Heart left ventricle (tissue), 13 donors: Measurements from ENCODE around the gene PTPRN2.

Experiments used
- POLR2A ChIP-seq, 2 donors: fragments of 450-650 bp; IDR thresholded peaks; one replicate each; pipeline ENCODE4 v1.6.1; 2017; ENCODE audit warnings: antibody characterized with exemption in 2 of 2, mild to moderate bottlenecking in 2 of 2, moderate library complexity in 2 of 2
- TF ChIP-seq, protein P1 (sequence below), 12 donors: fragments of 200-600 bp; sonication (generic) in 4 of 12; IDR thresholded peaks; one replicate each; pipeline versions ENCODE4 v1.5.0 to v1.8.0; 2018 to 2022; ENCODE audit warnings: antibody characterized with exemption in 12 of 12, mild to moderate bottlenecking in 5 of 12
- donor health status: ischemic (EF 13 %, LVEDD 7.1; RV severe dilation, severe dysfunction).
- donor health status: DM: no; HTN: yes; CAD: no.
- donor health status: DM: no; HTN: no; CAD: no.
- donor health status: ischemic (EF 25% LVEDD 6.9; RV normal size, moderate dysfunction).
- donor health status: ischemic (EF 25% LVEDD 5.7; RV mildly dilated, moderate dysfunction).
- donor health status: ischemic (EF 35%, LVEDD 5.7; RV mildly dilated, moderate dysfunction).
- donor health status: nonischemic (EF 11% LVEDD 7.7; RV severe dilation, severe dysfunction).
- donor health status: DM: yes; HTN: yes; CAD: no.
- donor health status: PGD.
- donor health status: ischemic (EF 29% LVEDD 5.4; RV normal size, mild dysfunction).
- donor health status: nonischemic (EF 23%, LVEDD 6.1; RV moderate dilation, normal function).

DNA sequence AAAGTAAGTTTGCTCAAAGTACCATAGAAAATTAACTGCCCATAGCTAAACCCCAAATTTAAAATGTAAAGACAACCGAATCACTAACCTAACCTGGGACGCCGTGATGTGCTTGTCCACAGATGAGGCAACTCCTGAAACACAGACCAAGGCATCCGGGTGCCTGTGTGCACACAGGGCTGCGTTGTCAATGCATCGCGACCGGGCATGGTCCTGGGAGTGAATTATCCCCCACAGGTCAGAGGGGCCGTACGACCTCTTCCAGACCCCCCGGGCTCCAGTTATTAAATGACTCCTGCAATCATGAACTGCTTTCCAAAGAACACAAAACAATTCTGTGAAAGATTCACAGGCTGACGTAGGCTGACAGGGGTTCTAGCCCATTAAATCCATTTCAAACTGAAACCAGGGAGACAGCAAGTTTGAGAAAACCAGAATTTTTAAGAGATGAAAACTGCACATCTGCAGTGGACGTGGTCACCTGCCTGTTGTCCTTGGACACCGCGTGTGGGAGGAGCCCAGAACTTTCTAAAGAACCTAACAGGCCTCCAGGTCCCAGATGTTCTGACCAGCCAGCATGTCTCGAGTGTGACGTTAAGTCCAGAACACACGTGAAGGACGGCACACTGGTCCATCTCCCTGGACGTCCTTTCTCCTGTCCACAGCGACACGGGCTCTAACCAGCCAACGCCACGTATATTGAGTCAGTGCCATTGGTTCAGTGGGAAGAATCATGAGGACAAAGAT is 953.0 kb downstream of the PTPRN2 start:
- TF ChIP-seq POLR2A (IDR thresholded peaks at IDR 0.05) = no peak
- TF ChIP-seq, protein P1, sequence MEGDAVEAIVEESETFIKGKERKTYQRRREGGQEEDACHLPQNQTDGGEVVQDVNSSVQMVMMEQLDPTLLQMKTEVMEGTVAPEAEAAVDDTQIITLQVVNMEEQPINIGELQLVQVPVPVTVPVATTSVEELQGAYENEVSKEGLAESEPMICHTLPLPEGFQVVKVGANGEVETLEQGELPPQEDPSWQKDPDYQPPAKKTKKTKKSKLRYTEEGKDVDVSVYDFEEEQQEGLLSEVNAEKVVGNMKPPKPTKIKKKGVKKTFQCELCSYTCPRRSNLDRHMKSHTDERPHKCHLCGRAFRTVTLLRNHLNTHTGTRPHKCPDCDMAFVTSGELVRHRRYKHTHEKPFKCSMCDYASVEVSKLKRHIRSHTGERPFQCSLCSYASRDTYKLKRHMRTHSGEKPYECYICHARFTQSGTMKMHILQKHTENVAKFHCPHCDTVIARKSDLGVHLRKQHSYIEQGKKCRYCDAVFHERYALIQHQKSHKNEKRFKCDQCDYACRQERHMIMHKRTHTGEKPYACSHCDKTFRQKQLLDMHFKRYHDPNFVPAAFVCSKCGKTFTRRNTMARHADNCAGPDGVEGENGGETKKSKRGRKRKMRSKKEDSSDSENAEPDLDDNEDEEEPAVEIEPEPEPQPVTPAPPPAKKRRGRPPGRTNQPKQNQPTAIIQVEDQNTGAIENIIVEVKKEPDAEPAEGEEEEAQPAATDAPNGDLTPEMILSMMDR (IDR thresholded peaks at IDR 0.05) = no peak
